AG08395 (cell line): ENCODE results near the gene F8.

Experiments
- DNase-seq: peaks from one replicate; pipeline ENCODE4 v3.0.0; 2012; ENCODE audit warnings: mixed read lengths, low spot score

F8 gene

GRCh38 chrX:154813801-154814200, 208.7 kb downstream of the F8 start:
- DNase-seq, result no peak

GRCh38 chrX:154812341-154813101, 210.0 kb downstream of the F8 start:
- no peak for DNase-seq

GRCh38 chrX:154809939-154810665, 212.4 kb downstream of the F8 start:
- DNase-seq, result no peak

GRCh38 chrX:154806837-154807501, 215.6 kb downstream of the F8 start:
- no peak for DNase-seq

GRCh38 chrX:154805696-154806091, 216.8 kb downstream of the F8 start:
- peak; percentile 20 for DNase-seq

- DNase-seq, result peak; percentile 84
These were observed 217.4 kb downstream of the F8 start, which contains the start of gene MPP1 for GRCh38 chrX:154804957-154805695. MPP1 (minus strand) TSS chrX:154805485; CDS start chrX:154805373, 112 bp downstream.

GRCh38 chrX:154804261-154804956, 218.1 kb downstream of the F8 start:
- no peak for DNase-seq

GRCh38 chrX:154802947-154803346, 219.6 kb downstream of the F8 start:
- DNase-seq, result no peak

GRCh38 chrX:154800478-154801210, 221.9 kb downstream of the F8 start:
- no peak for DNase-seq

GRCh38 chrX:154799556-154800348, 222.8 kb downstream of the F8 start:
- DNase-seq, result no peak

GRCh38 chrX:154797006-154797405, 225.5 kb downstream of the F8 start:
- DNase-seq, result no peak

- DNase-seq, result no peak
These were observed 227.5 kb downstream of the F8 start for GRCh38 chrX:154795016-154795415.

GRCh38 chrX:154793084-154793795, 229.3 kb downstream of the F8 start:
- DNase-seq, result no peak

- DNase-seq, result no peak
These were observed 230.6 kb downstream of the F8 start for GRCh38 chrX:154791939-154792338.

GRCh38 chrX:154791467-154791866, 231.1 kb downstream of the F8 start:
- DNase-seq, result no peak
